Measurements from ENCODE around the gene PEPD. TPM values are rescaled to one million over a fixed set of nuclear protein-coding genes. Genes with fewer than 3 reads are reported as not detected.

The PEPD gene
- total RNA-seq, 1 donor: 87.9 TPM

GRCh38 chr19:33508941-33509614, 12.5 kb downstream of the PEPD start:
- TF ChIP-seq CTCF (IDR thresholded peaks at IDR 0.05; ENCODE audit: extremely low read depth, low read depth, low read length): no peak
- no peak overlapping the region for H3K4me2 ChIP-seq (ENCODE audit: insufficient read depth, low read length)
- no peak overlapping the region for H3K27ac ChIP-seq (ENCODE audit: low read depth, low read length)
- H3K27me3 ChIP-seq (ENCODE audit: insufficient read depth, low read length): no peaks in the 10 kb centered on the region
- peaks cover 31% of the 10 kb centered on the region for H3K79me2 ChIP-seq (ENCODE audit: insufficient read depth, low read length)
- H3K9me3 ChIP-seq (ENCODE audit: low read depth, low read length): no peaks in the 10 kb centered on the region
- no peak overlapping the region for H3K4me3 ChIP-seq (ENCODE audit: insufficient read depth, low read length)
- H2AFZ ChIP-seq (ENCODE audit: low read length): no peak overlapping the region
- no peaks in the 10 kb centered on the region for H3K36me3 ChIP-seq (ENCODE audit: insufficient read depth, low read length)
- DNase-seq (ENCODE audit: insufficient read length, low spot score, missing footprints): peak; percentile 88
- H3K4me1 ChIP-seq (ENCODE audit: insufficient read depth, low read length): no peaks in the 10 kb centered on the region
- peaks cover 12% of the 10 kb centered on the region for H4K20me1 ChIP-seq (ENCODE audit: insufficient read depth, low read length)

GRCh38 chr19:33508431-33508830, 13.2 kb downstream of the PEPD start:
- Histone ChIP-seq H3K79me2 (ENCODE audit: insufficient read depth, low read length) (peaks cover 24% of the 10 kb centered on the region), H3K4me2 (ENCODE audit: insufficient read depth, low read length) (no peak overlapping the region), H3K27me3 (ENCODE audit: insufficient read depth, low read length) (no peaks in the 10 kb centered on the region), H4K20me1 (ENCODE audit: insufficient read depth, low read length) (peaks cover 10% of the 10 kb centered on the region), H3K9me3 (ENCODE audit: low read depth, low read length) (no peaks in the 10 kb centered on the region), H3K36me3 (ENCODE audit: insufficient read depth, low read length) (no peaks in the 10 kb centered on the region), H3K4me1 (ENCODE audit: insufficient read depth, low read length) (no peaks in the 10 kb centered on the region), H3K4me3 (ENCODE audit: insufficient read depth, low read length) (no peak overlapping the region), H2AFZ (ENCODE audit: low read length) (no peak overlapping the region), H3K27ac (ENCODE audit: low read depth, low read length) (no peak overlapping the region)
- TF ChIP-seq CTCF (IDR thresholded peaks at IDR 0.05; ENCODE audit: extremely low read depth, low read depth, low read length): no peak
- DNase-seq (ENCODE audit: insufficient read length, low spot score, missing footprints): peak; percentile 53

- no peak overlapping the region for H3K4me2 ChIP-seq (ENCODE audit: insufficient read depth, low read length)
- H2AFZ ChIP-seq (ENCODE audit: low read length): no peak overlapping the region
- H3K36me3 ChIP-seq (ENCODE audit: insufficient read depth, low read length): no peaks in the 10 kb centered on the region
- H3K4me1 ChIP-seq (ENCODE audit: insufficient read depth, low read length): no peaks in the 10 kb centered on the region
- H4K20me1 ChIP-seq (ENCODE audit: insufficient read depth, low read length): peaks cover 13% of the 10 kb centered on the region
- H3K27me3 ChIP-seq (ENCODE audit: insufficient read depth, low read length): no peaks in the 10 kb centered on the region
- no peak overlapping the region for H3K27ac ChIP-seq (ENCODE audit: low read depth, low read length)
- H3K4me3 ChIP-seq (ENCODE audit: insufficient read depth, low read length): no peak overlapping the region
- TF ChIP-seq CTCF (IDR thresholded peaks at IDR 0.05; ENCODE audit: extremely low read depth, low read depth, low read length): no peak
- H3K79me2 ChIP-seq (ENCODE audit: insufficient read depth, low read length): peaks cover 20% of the 10 kb centered on the region
- DNase-seq (ENCODE audit: insufficient read length, low spot score, missing footprints): peak; percentile 48
- no peaks in the 10 kb centered on the region for H3K9me3 ChIP-seq (ENCODE audit: low read depth, low read length)
Observed at GRCh38 chr19:33508009-33508408, 13.6 kb downstream of the PEPD start.

- peak; percentile 80 for DNase-seq (ENCODE audit: insufficient read length, low spot score, missing footprints)
- H3K4me1 ChIP-seq (ENCODE audit: insufficient read depth, low read length): no peaks in the 10 kb centered on the region
- no peaks in the 10 kb centered on the region for H3K36me3 ChIP-seq (ENCODE audit: insufficient read depth, low read length)
- no peaks in the 10 kb centered on the region for H3K9me3 ChIP-seq (ENCODE audit: low read depth, low read length)
- no peak overlapping the region for H2AFZ ChIP-seq (ENCODE audit: low read length)
- peaks cover 18% of the 10 kb centered on the region for H3K79me2 ChIP-seq (ENCODE audit: insufficient read depth, low read length)
- no peak for TF ChIP-seq CTCF (IDR thresholded peaks at IDR 0.05; ENCODE audit: extremely low read depth, low read depth, low read length)
- no peak overlapping the region for H3K27ac ChIP-seq (ENCODE audit: low read depth, low read length)
- no peaks in the 10 kb centered on the region for H3K27me3 ChIP-seq (ENCODE audit: insufficient read depth, low read length)
- H3K4me3 ChIP-seq (ENCODE audit: insufficient read depth, low read length): no peak overlapping the region
- no peak overlapping the region for H3K4me2 ChIP-seq (ENCODE audit: insufficient read depth, low read length)
- peaks cover 13% of the 10 kb centered on the region for H4K20me1 ChIP-seq (ENCODE audit: insufficient read depth, low read length)
Observed at GRCh38 chr19:33507021-33507956, 14.3 kb downstream of the PEPD start.

All from osteoblast (primary cell).